ENCODE data around the gene RBM44. TPM values are rescaled to one million over a fixed set of nuclear protein-coding genes. Genes with fewer than 3 reads are reported as not detected.

The RBM44 gene
- total RNA-seq, 1 experiment from 2014 or later = 0.14 TPM

- Mint-ChIP-seq H3K9me3 (ENCODE audit: unreplicated experiment) (no peaks in the 10 kb centered on the region), H3K4me1 (ENCODE audit: low read depth, unreplicated experiment) (no peaks in the 10 kb centered on the region), H3K4me3 (ENCODE audit: unreplicated experiment) (no peak overlapping the region), H3K27ac (ENCODE audit: unreplicated experiment) (no peak overlapping the region), H3K36me3 (ENCODE audit: insufficient read depth, unreplicated experiment) (no peaks in the 10 kb centered on the region), H3K27me3 (ENCODE audit: insufficient read depth, unreplicated experiment) (no peaks in the 10 kb centered on the region)
- intact Hi-C loops (cut with micrococcal nuclease; ENCODE audit: unreplicated experiment) = no loop called here
- no peak for DNase-seq
- Histone ChIP-seq H3K9me3 (no peaks in the 10 kb centered on the region), H3K36me3 (ENCODE audit: control insufficient read depth, insufficient read depth, low read length) (no peaks in the 10 kb centered on the region), H3K27me3 (replicated peaks; ENCODE audit: control insufficient read depth, insufficient read depth, low read length) (no peaks in the 10 kb centered on the region), H3K4me3 (ENCODE audit: low read depth, low read length) (no peak overlapping the region), H3K4me1 (no peaks in the 10 kb centered on the region)
- TF ChIP-seq, protein P1, sequence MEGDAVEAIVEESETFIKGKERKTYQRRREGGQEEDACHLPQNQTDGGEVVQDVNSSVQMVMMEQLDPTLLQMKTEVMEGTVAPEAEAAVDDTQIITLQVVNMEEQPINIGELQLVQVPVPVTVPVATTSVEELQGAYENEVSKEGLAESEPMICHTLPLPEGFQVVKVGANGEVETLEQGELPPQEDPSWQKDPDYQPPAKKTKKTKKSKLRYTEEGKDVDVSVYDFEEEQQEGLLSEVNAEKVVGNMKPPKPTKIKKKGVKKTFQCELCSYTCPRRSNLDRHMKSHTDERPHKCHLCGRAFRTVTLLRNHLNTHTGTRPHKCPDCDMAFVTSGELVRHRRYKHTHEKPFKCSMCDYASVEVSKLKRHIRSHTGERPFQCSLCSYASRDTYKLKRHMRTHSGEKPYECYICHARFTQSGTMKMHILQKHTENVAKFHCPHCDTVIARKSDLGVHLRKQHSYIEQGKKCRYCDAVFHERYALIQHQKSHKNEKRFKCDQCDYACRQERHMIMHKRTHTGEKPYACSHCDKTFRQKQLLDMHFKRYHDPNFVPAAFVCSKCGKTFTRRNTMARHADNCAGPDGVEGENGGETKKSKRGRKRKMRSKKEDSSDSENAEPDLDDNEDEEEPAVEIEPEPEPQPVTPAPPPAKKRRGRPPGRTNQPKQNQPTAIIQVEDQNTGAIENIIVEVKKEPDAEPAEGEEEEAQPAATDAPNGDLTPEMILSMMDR (IDR thresholded peaks at IDR 0.05; ENCODE audit: insufficient read depth in 1 of 2, low read depth in 1 of 2, low read length in 1 of 2, severe bottlenecking in 1 of 2, unreplicated experiment in 1 of 2) = no peak
- POLR2A ChIA-PET = no interaction called here
- CTCF ChIA-PET = no interaction called here
- BruUV-seq (replicated peaks) = no TSS peak
These were observed 72.4 kb downstream of the RBM44 start for GRCh38 chr2:237870754-237871651.

DNA sequence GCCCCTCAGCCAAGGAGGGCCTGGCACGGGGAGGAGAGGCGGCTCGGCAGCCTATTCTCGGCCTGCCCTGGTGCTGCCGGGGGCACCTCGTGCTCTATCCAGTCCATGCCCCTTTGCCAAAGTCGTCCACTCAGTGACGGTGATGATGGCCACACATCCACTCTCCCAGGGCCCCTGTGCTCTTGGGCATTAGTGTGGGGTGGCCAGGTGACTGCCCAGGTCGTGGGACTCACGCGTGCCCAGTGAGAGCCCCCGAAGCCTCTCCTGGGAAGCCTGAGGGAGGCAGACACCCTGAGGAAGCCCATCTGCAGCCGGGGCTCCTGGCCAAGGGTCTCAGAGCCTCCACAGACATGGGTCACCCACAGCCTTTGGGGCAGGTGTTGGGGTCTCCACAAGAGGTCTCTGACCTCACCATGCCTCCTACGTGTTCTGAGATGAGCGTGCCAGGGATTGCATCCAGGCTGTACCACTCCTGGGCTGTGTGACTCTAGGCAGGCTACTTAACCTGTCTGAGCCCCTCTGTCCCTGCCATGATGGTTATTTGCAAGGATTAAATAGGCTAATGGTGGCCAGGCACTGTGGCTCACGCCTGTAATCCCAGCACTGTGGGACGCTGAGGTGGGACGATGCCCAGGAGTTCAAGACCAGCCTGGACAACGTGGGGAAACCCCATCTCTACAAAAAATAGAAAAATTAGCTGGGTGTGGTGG lies 73.8 kb downstream of the RBM44 start:
- H3K9me3 ChIP-seq = no peaks in the 10 kb centered on the region
- no peak overlapping the region for H3K4me3 ChIP-seq (ENCODE audit: low read depth, low read length)
- BruUV-seq (replicated peaks) = no TSS peak
- no peak for DNase-seq
- H3K27me3 ChIP-seq (replicated peaks; ENCODE audit: control insufficient read depth, insufficient read depth, low read length) = no peaks in the 10 kb centered on the region
- H3K36me3 ChIP-seq (ENCODE audit: control insufficient read depth, insufficient read depth, low read length) = no peaks in the 10 kb centered on the region
- H3K27me3 Mint-ChIP-seq (ENCODE audit: insufficient read depth, unreplicated experiment) = no peaks in the 10 kb centered on the region
- H3K4me1 ChIP-seq = no peaks in the 10 kb centered on the region
- H3K27ac Mint-ChIP-seq (ENCODE audit: unreplicated experiment) = no peak overlapping the region
- ChIA-PET POLR2A (no interaction called here), CTCF (no interaction called here)
- intact Hi-C loops (cut with micrococcal nuclease; ENCODE audit: unreplicated experiment) = no loop called here
- H3K4me3 Mint-ChIP-seq (ENCODE audit: unreplicated experiment) = no peak overlapping the region
- H3K9me3 Mint-ChIP-seq (ENCODE audit: unreplicated experiment) = no peaks in the 10 kb centered on the region
- TF ChIP-seq, protein P1 (IDR thresholded peaks at IDR 0.05; ENCODE audit: insufficient read depth in 1 of 2, low read depth in 1 of 2, low read length in 1 of 2, severe bottlenecking in 1 of 2, unreplicated experiment in 1 of 2) = no peak
- no peaks in the 10 kb centered on the region for H3K4me1 Mint-ChIP-seq (ENCODE audit: low read depth, unreplicated experiment)
- no peaks in the 10 kb centered on the region for H3K36me3 Mint-ChIP-seq (ENCODE audit: insufficient read depth, unreplicated experiment)

DNA sequence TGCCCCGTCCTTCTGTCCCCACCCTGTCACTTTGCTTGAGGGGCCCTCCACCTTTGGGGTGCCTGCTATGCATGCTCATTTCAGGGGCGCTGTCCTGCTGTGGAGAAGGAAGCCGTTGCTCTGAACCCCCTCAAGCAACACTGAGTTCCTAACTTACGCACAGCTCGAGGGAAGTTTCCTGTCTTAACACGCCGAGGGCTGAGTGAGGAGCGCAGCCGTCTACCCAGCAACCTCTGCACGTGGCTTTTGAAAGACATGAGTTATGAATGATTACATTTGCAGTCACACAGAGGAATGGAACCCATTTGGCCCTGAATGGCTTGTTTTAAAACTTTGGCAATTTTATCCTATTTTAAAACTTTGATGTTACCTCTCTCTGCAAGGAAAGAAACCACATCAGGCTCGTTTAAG lies 74.8 kb downstream of the RBM44 start:
- no TSS peak for BruUV-seq (replicated peaks)
- Histone ChIP-seq H3K27me3 (replicated peaks; ENCODE audit: control insufficient read depth, insufficient read depth, low read length) (no peaks in the 10 kb centered on the region), H3K36me3 (ENCODE audit: control insufficient read depth, insufficient read depth, low read length) (no peaks in the 10 kb centered on the region), H3K4me1 (no peaks in the 10 kb centered on the region), H3K4me3 (ENCODE audit: low read depth, low read length) (no peak overlapping the region), H3K9me3 (no peaks in the 10 kb centered on the region)
- no peaks in the 10 kb centered on the region for H3K9me3 Mint-ChIP-seq (ENCODE audit: unreplicated experiment)
- no peaks in the 10 kb centered on the region for H3K4me1 Mint-ChIP-seq (ENCODE audit: low read depth, unreplicated experiment)
- no peaks in the 10 kb centered on the region for H3K36me3 Mint-ChIP-seq (ENCODE audit: insufficient read depth, unreplicated experiment)
- DNase-seq = no peak
- TF ChIP-seq, protein P1 (IDR thresholded peaks at IDR 0.05; ENCODE audit: insufficient read depth in 1 of 2, low read depth in 1 of 2, low read length in 1 of 2, severe bottlenecking in 1 of 2, unreplicated experiment in 1 of 2) = no peak
- no peaks in the 10 kb centered on the region for H3K27me3 Mint-ChIP-seq (ENCODE audit: insufficient read depth, unreplicated experiment)
- H3K27ac Mint-ChIP-seq (ENCODE audit: unreplicated experiment) = no peak overlapping the region
- CTCF ChIA-PET = no interaction called here
- intact Hi-C loops (cut with micrococcal nuclease; ENCODE audit: unreplicated experiment) = no loop called here
- POLR2A ChIA-PET = no interaction called here
- H3K4me3 Mint-ChIP-seq (ENCODE audit: unreplicated experiment) = no peak overlapping the region
